ENCODE results near the gene SRSF6.
"Not testable (repeated sequence)": the region's sequence is repeated elsewhere in the genome, so short reads cannot be mapped to it uniquely, and the experiment has no call there.

The SRSF6 gene

DNA sequence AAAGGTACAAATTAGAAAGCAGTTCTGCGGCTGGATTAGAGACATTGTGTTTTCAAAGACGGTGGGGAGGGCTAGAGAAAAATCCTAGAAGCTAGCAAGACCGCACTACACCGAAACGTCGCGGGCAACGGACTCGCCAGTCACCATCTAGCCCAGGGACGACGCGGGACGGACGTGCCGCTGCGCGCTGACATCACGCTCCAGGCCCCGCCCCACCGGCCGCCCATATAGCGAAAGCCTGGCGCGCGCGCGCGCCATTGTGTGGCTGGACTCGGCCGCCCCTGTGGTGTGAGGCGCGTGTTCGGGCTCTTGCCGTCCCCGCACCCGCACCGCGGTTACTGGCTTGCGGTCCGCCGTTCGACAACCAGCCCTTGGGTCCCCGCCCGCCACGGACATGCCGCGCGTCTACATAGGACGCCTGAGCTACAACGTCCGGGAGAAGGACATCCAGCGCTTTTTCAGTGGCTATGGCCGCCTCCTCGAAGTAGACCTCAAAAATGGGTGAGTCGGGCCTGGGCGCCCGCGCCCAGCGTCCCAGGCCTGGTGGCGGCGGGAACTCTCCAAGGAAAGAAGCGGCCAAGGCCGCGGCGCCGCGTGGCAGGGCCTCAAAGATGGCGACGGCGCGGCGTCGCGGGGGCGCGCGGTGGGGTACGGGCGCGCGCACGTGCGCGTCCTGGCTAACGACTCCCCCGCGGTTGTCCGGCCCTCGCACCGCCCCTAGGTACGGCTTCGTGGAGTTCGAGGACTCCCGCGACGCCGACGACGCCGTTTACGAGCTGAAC lies at the start of gene SRSF6:
Gene SRSF6 (plus strand): TSS at position 257 of the 782 bp plus-strand sequence. CDS start 138 bp downstream, at position 395.
- peak; percentile 94 for DNase-seq

DNA sequence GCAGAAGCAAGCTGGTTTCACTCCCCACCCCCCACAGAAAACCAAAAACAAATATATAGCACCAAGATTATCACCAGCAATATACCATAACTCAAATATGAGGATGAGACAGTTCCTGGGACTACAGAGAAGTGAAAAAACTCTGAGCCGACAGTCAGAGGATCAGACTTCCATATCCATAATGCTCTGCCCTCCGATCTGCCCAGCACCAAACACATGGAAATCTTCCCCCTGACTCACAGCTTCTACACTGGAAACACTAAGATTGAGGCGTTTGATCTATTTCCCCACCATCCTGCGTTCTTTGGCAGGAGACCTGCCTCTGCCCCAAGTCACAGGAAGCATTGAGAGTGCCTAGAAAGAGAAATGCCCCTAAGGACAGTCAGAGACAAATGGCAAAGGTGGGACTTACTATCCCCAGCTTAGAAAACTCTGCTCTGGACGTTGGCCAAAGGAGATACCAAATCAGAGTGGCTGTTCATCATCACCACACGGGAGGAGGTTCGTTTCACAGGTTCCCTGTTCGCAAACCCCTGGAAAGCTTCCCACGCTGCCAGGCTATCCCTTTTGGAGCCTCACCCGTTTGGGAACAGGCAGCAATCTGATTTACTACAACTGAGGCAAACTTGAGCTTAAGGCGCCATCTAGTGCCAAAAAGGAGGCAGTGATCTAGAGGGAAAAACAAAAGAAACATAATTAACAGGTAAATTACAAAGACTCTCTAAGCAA lies 48.7 kb upstream of the SRSF6 start:
- peak; percentile 45 for DNase-seq

DNA sequence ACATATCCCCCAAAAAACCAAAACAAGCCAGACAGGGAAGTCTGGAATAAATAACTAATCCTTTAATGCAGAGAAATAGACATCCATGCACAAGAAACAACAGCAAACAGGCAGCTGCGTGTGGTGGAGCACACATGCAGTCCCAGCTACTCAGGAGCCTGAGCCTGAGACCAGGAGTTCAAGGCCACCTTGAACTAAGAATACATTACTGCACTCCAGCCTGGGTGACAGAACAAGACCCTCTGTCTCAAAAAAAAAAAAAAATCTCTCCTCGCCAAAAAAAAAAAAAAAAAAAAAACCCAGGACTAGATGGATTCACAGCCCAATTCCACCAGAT lies 48.2 kb upstream of the SRSF6 start:
- no peak for DNase-seq

DNA sequence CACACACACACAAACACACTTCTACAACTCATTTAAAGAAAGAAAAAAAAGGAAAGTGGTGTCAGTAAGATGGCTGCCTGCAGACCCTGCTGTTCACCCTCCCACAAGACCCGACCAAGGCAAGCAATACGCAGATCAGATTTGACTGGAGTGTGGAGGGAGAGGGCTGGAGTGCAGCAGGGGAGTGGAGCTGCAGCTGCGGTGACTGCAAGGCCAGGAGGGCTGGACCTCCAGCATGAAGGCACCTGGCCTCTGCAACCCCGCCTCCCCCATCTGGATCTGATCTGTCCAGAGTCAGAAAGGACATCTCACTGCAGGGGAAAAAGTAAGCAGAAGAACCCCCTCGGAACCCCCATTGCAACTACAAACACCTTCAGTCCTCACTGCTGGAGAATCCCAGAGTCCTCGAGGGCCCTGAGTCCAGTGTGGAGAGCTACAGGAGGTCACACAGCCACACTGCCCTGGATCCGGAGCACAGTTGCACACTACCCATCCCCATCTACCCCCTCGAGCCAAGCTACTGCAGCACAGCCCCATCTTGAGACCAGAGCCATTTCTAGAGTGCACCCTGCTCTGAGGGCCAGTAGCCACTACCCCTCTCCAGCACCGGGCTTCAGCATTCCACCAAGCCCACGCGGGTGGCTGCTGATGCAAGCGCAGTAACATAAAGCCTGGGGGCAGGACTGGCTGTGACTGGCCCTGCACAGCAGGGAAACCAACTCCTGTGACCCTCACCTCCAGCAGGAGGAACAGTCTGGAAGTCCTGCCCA lies 41.9 kb upstream of the SRSF6 start:
- no peak for DNase-seq

DNA sequence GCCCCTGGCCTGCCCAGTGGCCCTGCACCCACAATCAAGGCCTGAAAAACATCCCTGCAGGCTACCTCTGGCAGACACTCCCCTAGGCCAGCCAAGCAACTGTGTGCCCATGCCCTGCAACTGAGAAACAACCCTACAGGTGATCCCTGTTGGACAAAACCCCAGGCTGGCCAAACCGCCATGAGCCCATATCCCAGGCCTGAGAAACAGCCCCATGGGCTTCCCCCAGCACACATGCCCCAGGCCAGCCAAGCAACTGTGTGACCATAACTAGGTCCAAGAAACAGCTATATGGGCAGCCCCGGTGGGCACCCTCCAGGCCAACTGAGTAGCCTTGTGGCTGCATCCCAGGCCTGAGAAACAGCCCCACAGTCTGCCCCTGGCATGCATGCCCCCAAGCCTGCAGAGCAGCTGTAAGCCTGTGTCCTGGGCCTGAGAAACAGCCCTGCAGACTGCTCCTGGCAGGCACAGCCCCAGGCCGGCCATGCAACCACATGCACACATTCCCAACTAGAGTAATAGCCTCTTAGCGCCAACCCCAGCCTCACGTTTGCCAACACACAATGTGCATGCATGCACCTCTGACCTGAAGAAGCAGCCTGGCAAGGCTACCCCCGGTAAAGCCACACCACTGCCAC lies 41.0 kb upstream of the SRSF6 start:
- no peak for DNase-seq

DNA sequence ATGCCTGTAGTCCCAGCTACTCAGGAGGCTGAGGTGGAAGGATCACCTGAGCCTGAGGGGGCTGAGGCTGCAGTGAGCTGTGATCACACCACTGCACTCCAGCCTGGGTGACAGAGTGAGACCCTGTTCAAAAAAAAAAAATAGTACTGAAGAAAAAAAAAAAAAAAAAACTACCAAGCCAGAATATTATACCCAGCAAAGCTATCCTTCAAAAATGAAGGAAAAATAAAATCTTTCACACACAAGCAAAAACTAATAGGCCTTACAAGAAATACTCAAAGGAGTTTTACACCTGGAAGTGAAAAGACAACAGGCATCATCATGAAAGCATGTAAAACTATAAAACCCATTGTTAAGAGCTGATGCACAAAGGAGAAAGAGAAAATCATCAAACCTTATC lies 37.5 kb upstream of the SRSF6 start:
- no peak for DNase-seq

DNA sequence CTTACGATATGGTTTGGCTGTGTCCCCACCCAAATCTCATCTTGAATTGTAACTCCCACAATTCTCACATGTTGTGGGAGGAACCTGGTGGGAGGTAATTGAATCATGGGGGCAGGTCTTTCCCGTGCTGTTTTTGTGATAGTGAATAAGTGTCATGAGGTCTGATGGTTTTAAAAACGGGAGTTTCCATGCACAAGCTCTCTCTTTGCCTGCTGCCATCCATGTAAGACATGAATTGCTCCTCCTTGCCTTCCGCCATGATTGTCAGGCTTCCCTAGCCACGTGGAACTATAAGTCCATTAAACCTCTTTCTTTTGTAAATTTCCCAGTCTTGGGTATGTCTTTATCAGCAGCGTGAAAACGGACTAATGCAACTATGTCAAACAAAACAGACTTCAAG lies 36.8 kb upstream of the SRSF6 start:
- not testable (repeated sequence) for DNase-seq

DNA sequence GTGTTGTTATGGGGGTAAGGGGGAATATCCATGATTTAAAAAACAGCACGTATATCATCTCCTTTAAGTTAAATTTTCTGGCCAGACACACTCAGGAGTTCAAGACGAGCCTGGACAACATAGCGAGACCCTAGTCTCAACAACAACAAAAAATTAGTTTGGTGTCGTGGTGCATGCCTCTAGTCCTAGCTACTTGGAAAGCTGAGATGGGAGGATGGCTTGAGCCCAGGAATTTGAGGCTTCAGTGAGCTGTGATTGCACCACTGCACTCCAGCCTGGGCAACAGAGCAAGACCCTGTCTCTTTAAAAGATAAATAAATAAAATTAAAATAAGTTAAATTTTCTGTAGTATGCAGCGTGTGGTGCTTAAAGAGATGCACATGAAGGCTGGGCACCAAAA lies 31.5 kb upstream of the SRSF6 start:
- DNase-seq, result no peak

DNA sequence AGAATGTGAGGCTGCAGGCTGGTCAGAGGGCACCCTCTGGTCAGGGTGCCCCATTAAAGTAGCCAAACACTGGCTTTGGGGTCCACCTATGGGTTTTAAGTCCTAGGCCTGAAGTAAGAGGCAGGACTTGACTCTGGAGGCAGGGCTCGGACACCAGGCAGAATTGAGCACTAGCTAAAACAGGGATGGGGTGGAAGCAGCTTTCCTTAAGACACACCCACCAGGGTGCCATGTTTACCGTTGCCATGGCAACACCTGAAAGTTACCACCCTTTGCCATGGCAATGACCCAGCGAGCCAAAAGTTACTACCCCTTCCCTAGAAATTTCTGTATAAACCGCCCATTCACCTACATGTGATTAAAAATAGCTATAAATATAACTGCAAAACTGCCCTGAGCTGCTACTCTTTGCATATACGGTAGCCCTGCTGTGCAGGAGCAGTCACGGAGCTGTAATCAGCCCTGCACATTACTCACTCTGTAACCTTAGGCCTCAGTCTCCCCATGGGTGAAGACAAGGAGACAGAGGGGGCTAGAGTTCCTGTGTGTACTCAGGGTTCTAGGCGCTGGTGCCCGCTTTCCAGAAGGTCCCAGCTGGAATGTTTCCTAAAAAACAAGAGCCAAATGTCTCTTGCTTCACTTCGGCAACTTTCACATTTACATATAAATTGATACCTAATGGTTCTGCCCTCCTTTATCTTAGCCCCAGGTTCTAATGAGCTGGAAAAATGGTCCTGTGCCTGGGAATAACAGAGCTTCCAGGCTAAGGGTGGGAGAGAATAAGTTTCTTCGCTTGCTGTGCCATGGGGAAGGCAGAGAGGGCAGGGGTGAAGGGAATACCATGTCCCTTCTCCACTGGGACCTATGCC lies 27.2 kb upstream of the SRSF6 start:
- DNase-seq, result no peak

DNA sequence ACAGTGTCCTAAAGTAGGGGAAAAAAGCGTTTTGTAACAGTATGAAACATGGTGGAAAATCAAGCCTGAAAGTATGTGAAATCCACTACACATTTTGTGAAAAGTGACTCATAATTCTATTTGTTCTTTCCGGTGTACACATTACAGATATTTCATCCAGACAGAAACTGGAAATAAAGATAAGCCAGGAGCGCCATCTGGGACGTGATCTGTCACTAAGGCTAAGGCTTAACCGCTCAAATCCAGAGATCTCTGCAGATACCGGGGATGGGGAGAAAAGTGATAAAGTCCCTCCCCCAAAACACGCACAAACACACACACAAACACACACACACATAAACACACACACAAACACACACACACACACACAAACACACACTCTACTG lies 26.6 kb upstream of the SRSF6 start:
- no peak for DNase-seq

DNA sequence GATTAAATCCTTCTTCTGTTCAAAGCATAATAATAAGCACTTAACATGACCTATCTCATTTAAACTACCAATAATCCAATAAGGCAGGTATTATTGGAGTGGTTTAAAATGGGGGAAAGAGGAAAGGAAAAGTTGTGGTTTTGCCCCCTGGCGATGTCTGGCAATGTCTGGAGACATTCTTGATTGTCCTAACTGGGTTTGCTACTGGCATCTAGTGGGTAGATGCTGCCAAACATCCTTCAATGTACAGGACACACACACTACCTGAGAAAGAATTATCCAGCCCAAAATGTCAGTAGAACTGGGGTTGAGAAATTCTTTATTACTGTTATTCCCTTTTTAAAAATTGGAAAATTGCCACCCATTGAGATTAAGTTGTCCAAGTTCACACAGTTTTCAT lies 25.2 kb upstream of the SRSF6 start:
- no peak for DNase-seq

DNA sequence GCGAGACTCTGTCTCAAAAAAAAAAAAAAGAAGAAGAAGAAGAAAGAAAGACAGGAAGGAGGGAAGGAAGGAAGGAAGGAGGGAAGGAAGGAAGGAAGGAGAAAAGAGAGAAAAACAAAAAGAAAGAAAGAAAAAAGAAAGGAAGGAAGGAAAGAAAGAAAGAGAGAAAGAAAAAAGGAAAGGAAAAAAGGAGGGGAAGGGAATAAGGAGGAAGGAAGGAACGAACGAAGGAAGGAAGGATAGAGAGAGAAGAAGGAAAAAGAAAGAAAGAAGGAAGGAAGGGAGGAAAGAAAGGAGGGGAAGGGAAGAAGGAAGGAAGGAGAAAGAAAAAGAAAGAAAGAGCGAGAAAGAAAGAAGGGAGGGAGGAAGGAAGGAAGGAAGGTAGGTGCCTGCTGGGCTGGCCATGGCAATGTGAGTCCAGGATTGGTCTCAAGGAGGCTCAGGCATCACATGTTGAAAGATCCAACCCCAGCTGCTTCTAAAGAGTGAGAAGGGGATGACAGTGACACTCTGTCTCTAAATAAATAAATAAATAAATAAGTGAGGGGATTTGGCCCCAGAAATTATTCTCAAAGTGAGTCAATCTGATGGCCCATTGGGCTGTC lies 24.3 kb upstream of the SRSF6 start:
- no peak for DNase-seq

DNA sequence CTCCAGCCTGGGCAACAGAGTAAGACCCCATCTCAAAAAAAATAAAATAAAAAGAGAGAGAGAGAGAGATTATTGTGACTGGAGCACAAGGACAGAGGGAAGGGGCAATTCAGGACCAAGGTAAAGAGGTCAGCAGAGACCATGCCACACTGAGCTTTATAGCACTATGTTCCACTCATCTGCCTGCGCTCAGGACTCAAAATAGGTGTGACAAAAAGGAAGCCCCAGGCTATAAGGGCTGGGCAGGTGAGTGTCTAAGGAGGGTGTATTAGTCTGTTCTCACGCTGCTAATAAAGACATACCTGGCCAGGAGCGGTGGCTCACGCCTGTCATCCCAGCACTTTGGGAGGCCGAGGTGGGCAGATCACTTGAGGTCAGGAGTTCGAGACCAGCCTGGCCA lies 23.1 kb upstream of the SRSF6 start:
- no peak for DNase-seq

DNA sequence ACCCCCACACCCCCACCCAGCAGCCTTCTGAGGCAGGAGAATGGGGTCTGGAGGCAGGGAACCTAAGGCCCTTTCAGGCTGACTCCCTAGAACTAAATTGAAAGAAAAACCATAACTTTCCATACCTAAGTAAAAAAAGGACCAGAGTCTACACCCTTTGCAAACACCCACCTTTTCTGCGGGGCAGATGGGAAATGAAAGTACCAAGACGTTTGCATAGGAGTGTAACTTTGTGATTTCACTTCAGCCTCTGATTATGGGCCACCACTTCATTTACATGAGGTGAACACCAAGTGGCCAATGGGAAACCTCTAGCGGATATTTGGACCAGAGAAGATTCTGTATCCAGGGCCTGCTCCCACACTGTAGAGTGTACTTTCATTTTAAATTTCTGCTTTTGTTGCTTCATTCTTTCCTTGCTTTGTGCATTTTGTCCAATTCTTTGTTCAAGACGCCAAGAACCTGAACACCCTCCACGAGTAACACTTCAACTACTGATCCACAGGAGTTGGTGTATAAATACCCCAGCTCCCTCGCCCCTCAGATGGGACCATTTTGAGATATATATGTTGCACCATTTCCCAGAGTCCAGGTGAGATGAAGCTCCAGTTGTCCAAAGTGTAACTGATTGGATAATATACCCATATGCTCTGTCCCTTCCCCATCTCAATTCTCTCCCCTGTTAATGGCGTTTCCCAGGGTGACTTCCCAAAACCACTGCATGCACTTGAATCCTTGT lies 18.9 kb upstream of the SRSF6 start:
- DNase-seq, result no peak

DNA sequence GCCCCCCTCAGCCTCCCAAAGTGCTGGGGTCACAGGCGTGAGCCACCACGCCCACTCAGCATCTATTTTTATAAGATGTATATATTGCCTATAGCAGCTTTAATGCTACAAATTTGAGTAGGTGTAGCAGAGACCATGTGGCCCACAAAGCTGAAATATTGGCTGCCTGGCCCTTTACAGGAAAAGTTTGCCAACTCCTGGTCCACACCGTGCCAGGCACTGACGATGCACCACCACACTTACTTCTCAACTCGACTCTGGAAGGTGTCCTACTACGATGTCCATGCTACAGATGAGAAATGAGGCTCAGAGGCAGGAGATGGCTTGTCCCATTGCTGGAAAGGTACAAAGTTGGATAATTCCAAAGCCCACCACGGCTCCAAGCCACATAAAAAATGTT lies 17.2 kb upstream of the SRSF6 start:
- DNase-seq, result no peak

DNA sequence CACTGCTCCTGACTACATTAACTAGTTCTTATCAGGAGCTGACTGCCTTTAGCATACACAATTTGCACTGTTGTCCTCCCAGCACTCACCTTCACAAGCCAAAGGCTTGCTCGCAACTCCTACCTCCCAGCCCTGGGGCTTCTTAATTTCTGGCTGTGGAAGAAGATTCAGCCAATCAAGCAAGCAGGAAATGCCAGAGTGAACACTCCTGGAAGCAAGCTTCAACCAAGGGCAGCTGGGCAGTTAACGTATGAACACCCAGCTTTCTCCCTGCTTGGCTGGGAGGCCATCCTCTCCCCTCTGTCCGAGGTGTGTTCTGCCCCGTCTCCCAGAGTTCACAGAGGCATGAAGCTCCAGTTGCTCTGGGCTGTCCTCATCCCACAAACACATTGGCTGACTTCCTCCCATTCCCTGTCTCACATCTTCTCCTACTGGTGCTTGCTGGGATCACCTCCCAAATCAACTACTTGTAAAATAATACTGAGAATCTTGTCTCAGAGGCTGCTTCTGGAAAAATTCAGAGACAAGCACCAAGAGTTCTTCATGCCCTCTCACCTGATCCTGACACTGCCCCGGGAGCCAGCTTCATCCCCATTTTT lies 15.3 kb upstream of the SRSF6 start:
- no peak for DNase-seq

DNA sequence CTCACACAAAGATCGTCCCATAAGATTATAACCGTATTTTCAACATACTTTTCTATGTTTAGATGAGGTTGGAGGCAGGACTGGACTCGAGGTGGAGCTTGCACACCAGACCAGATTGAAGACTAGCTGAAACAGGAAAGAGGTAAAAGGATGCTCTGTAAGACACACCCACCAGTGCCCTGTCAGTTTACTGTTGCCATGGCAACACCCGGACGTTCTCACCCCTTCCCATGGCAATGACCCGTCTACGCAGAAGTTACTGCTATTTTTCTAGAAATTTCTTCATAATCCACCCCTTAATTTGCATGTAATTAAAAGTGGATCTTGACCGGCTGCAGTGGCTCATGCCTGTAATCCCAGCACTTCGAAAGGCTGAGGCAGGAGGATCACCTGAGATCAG lies 13.6 kb upstream of the SRSF6 start:
- DNase-seq, result no peak

DNA sequence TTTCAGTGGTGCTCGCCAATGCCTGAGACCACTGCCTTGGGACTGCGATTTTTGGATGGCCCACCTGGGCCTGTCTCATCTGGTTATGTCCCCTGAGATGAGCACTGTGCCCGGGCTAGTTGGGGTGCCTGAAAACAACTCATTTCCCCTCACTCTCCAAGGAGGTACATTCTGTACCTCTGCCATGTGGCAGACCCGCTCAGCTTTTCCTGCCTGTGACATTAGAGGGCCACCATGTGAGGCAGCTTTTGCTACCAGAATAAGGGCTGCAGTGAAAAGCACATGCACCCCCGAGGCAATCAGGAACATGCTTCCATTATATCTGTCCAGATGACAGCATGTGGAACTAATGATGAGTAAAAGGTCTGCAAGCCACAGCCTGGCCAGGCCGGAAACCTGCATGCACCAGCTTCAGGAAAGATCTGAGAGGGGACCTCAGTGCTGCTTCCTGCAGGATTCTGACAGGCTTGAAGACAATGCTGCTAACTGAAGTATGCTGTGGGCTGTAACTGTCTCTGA lies 11.3 kb upstream of the SRSF6 start:
- DNase-seq, result no peak

DNA sequence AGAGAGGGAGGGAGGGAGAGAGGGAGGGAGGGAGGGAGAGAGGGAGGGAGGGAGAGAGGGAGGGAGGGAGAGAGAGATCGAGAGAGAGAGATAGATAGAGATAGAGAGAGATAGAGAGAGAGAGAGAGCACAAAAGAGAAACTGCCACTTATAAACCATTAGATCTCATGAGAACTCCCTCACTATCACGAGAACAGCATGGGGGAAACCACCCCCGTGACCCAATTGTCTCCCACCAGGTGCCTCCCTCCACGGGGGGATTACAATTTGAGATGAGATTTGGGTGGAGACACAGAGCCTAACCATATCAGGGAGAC lies 9.3 kb upstream of the SRSF6 start:
- not testable (repeated sequence) for DNase-seq

DNA sequence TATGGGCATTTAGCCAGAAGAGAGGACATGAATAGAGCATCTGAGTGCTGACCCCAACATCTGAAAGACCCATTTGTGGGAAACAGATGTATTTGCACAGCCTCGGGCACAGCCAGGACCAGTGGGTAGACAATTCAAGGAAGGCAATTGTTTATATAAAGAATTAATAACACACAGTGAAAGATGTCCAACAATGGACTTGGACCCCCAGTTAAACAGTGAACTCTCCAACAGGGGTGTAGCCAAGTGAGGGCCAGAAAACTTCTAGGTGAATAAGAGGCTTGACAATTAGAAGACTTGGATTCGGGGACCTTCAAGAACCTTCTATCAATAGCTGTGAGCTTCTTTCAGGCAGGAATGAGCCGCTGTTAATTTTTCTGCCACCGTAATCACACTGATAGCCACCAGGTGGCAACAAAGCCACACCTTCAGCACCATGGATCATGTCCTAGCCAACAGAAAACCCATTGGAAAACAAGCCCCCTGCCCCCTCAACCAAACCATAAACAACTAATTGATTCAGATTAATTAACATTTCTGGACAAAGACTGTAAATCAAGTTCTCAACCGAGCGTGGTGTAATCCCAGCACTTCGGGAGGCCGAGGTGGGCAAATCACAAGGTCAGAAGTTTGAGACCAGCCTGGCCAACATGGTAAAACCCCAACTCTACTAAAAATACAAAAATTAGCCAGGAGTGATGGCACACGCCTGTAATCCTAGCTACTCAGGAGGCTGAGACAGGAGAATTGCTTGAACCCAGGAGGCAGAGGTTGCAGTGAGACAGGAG lies 8.8 kb upstream of the SRSF6 start:
- peak; percentile 59 for DNase-seq
